Choroid plexus epithelial cell (primary cell): Measurements from ENCODE around the gene SCFD2.

ENCODE experiments used
- DNase-seq: peaks from one replicate; pipeline ENCODE4 v3.0.0-alpha.2; 2010; ENCODE audit warnings: low read depth
- H3K4me3 ChIP-seq: 2 replicates; pipeline ENCODE4 v1.5.1; 2011; ENCODE audit warnings: low read depth, mild to moderate bottlenecking, control low read depth, low read length, moderate library complexity
- CTCF ChIP-seq: conservative IDR thresholded peaks from 2 replicates; pipeline ENCODE4 v1.5.1; 2011; ENCODE audit warnings: low read depth, mild to moderate bottlenecking, control low read depth, inconsistent platforms, low read length, moderate library complexity

The SCFD2 gene

GRCh38 chr4:53326535-53326934 is 39.3 kb downstream of the SCFD2 start:
- H3K4me3 ChIP-seq: no peak overlapping the region
- no peak for TF ChIP-seq CTCF
- DNase-seq: no peak

DNA sequence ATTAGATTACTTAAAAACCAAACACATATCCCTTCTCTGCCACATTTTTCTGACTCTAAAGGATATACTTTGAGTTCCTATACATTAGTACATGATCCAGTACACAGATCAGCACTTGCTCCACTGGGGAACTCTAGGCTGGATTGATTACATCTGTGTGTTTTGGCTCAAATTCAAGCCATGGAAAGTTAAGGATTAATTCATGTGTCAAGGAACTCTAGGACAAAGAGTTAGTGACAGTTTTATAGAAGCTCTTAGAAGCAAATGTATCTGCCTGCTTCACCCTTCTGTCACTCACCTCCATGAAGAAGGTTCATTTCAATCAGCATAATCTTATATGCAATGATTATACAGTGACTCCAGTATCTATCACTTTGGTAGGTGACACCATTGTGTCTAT is 43.2 kb downstream of the SCFD2 start:
- TF ChIP-seq CTCF: no peak
- DNase-seq: no peak

GRCh38 chr4:53321984-53322289 is 43.9 kb downstream of the SCFD2 start:
- DNase-seq: no peak
- H3K4me3 ChIP-seq: no peak overlapping the region
- TF ChIP-seq CTCF: no peak

More for the DNA sequence above, 43.2 kb downstream of the SCFD2 start:
- H3K4me3 ChIP-seq: no peak overlapping the region

DNA sequence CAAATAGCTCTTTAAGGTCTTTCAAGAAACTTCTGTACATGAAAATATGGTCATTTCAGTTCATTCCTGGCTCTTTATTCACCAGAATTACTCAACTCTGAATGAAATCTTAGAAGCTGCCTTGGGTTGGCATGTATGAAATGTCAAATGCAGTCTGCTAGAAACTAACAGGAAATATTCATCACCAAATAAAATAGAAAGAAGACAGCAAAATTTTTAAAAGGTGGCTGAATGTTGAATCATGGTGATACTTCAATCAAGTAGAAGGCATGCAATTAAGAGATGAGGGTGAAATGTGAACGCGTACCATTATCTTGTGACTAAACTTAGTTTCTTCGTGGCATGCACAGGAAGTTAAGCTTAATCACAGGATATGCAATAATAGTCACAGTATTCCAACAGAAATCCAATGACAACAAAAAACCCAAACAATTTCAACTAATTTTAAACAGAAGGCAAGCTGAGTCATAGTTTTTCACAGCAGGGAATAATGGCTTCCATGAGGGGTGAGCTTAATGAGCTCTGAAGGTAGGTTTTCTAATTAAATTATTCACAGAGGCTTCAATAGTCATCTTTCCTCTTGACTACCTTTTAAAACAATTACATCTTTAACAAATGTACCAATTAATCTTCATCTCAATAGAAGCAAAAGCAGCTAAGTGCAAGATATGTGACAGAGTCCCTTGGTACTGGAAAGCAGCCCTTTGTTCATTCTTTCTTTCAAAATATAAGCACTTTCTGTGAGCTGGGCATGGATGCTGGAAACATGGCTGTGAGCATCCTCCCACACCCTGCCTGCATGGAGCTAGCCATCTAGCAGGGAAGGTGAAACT is 44.5 kb downstream of the SCFD2 start:
- peak overlapping the region; percentile 36 for H3K4me3 ChIP-seq
- peak; percentile 85 for DNase-seq
- no peak for TF ChIP-seq CTCF

- no peak for TF ChIP-seq CTCF
- DNase-seq: peak; percentile 28
- H3K4me3 ChIP-seq: no peak overlapping the region
Measured at GRCh38 chr4:53315300-53315699, 50.6 kb downstream of the SCFD2 start.

DNA sequence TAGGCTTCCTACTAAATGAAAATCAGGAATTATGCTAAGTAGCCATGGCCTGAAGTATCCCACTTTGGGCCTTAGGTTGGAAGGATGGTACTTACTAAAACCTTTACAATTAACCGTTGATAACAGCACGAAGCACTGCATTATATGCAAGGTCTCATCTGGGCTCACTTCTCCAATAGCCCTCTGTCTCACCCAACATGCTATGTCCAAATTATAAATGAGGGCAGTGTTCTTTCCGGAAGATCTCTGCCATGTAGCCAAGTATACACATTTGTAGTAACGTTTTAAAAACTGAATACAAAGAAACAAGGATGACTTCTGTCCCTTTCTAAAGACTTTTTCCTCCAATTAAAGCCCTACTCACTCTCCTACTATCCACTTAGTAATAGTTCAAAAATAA is 51.6 kb downstream of the SCFD2 start:
- no peak for DNase-seq
- H3K4me3 ChIP-seq: no peak overlapping the region
- TF ChIP-seq CTCF: no peak

- TF ChIP-seq CTCF: peak; percentile 70
- H3K4me3 ChIP-seq: no peak overlapping the region
- peak; percentile 77 for DNase-seq
Measured at GRCh38 chr4:53313510-53313909, 52.4 kb downstream of the SCFD2 start.
